ENCODE measurements around the gene LRP11.
"Not testable (repeated sequence)": the region's sequence is repeated elsewhere in the genome, so short reads cannot be mapped to it uniquely, and the experiment has no call there.

Gene LRP11

GRCh38 chr6:149867876-149868640, 3.9 kb upstream of the LRP11 start:
- DNase-seq, result no peak

DNA sequence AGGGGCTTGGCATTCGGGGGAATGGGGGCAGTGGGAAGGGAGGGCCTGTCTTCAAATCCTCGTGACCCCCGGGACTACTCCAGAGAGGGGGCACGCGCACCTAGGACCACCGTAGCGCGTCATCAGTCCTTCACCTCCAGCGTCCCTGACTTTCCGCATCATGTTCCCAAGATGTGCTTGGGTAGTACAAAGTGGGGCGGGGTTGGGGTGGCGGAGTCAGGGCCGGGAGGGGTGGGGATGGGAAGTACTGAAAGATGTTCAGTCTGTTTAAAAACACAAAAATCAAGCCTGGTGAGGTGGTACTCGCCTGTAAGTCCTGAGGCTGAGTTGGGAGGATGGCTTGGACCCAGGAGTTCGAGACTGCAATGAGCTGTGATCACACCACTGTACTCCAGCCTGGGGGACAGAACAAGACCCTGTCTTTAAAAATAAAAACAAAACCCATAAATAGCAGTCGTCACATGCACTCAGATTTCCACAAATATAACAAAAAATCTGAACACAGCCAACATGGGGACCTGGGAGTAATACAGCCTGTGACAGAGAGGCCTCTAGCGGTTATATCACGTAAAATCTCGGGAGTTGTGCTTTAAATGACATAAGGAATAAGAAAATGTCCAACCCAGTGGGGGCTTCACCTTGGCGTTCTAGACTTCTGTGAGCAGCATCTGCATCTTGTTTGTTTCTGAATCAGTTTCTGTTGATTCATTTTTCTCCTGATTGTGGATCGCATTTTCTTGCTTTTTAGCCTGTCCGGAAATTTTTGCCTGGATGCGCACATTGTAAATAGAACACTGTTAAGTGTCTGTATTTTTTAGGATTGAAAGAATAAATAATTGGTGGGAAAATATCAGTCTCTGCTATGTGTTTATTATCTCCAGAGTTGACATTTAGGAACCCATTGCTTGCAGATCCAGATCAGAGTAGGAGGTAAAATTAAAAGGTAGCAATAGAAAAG, 698 bp upstream of the LRP11 start:
- DNase-seq, result peak; percentile 72

DNA sequence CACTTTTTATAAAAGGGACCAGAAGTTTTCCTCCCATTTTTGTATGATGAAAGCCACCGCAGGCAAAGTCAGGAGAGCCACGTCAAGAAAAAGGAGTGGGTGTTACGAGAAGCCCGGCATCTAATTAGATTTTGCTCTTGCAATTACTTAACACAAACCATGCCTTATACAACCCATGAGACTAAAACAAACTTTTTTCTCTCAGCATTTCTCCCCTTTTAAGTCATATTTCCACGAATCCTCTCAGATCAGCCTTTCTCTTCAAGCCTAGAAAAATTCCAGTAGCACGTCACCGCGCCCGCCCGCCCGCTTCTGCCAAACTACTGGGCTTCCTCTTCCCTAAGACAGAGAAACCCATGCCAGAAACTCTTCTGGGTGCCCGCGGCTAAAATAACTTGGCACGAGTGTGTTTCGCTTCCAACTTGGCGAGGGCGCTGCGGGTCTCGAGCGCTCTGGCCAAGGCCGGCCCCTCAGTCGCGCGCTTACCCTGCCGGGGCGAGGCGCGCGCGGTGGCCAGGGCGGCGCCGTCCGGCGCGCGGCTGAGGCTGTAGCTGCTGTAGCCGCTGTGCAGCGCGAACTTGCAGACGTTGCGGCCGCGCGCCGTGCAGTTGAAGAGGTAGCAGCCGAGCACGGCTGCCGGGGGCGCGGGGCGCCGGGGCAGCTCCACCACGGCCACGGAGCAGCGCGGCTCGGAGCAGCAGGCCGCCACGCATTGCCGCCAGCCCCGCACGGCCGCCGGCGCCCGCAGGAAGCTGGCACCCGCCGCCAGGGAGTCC, 1.0 kb downstream of the LRP11 start:
- peak; percentile 84 for DNase-seq

DNA sequence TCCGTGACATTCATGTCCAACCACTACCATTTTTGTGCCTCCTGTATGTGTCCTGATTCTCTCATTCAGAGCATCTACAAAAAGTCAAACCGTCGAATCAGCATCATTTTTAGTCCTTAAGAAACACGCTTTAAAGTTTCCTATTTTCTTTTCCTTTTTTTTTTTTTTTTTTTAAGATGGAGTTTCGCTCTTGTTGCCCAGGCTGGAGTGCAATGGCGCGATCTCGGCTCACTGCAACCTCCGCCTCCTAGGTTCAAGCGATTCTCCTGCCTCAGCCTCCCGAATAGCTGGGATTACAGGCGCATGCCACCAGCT, 1.8 kb downstream of the LRP11 start:
- DNase-seq, result not testable (repeated sequence)

GRCh38 chr6:149861603-149862423, 2.3 kb downstream of the LRP11 start:
- DNase-seq, result no peak

DNA sequence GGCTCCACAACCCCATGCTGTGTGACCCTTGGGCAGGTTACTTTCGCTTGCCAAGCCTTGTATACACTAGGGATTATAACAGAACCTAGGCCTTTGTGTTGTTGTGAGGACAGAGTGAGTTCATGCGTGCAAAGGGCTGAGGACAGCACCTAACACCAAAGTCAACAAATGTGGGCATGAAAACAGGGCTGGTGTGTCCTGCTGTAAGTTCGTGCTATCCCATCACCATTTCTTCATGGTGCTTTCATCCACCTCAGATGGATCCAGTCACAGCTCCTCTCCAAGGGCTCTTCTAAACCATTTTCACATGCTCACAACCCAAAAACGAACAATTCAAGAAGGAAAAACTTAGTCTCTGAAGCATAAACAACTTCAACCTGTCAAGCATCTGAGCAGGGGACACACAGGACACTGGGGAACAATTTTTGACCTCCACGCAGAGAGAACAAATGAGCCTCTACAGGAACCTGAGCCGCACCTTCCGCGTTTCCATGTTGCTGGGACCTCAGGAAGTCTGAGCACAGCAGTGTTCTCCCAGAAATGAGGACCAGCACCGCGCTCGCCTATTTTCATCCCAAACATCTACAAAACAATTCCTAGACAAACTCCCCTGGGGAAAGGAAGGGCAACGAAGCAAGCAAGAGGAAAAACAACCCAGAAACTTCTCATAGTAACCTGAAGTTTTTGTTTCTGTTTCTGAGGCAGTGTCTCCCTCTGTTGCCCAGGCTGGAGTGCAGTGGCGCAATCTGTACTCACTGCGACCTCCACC, 3.1 kb downstream of the LRP11 start:
- DNase-seq, result peak; percentile 17

DNA sequence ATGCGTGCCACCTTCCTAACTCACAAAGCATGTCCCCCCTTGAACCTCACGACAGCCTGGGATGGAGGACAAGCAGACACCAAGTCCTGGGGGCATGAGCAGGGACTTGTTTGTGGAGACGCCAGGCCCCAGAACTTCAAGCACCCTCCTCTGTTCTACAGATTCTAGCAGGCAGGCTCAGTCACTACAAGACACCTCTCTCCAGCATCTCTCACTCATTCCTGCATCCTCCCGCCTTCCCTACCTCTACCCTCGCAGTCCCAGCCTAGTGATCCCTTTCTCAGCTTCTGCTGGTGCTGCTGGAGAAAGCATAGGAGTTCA, 3.7 kb downstream of the LRP11 start:
- no peak for DNase-seq

GRCh38 chr6:149859938-149860337, 4.2 kb downstream of the LRP11 start:
- no peak for DNase-seq

DNA sequence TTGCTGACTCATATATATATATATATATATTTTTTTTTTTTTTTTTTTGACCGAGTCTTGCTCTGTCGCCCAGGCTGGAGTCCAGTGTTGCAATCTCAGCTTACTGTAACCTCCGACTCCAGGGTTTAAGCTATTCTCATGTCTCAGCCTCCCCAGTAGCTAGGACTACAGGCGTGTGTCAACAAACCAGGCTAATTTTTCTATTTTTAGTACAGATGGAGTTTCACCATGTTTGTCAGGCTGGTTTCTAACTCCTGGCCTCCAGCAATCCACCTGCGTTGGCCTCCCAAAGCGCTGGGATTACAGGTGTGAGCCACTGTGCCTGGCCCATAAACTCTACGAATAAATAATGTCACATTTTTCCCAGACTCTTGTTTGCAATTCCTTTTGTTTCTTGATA, 4.8 kb downstream of the LRP11 start:
- DNase-seq, result no peak

DNA sequence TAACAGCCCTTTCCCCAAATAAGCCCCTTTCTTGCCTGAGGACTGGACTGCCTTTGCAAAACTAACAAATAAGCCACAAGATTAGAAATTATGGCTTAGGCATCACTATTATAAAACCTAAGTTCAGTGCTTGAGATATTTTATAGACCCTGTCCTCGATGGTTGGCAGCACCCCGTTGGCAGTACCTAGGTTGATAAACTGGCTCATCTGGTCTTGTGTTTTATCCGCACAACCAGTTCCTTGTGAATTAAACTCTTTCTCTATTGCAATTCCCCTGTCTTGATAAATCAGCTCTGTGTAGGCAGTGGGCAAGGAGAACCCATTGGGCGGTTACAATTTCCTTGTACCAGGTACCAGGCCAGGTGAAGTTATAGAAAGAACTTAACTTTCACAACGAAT, 6.6 kb downstream of the LRP11 start:
- DNase-seq, result no peak

DNA sequence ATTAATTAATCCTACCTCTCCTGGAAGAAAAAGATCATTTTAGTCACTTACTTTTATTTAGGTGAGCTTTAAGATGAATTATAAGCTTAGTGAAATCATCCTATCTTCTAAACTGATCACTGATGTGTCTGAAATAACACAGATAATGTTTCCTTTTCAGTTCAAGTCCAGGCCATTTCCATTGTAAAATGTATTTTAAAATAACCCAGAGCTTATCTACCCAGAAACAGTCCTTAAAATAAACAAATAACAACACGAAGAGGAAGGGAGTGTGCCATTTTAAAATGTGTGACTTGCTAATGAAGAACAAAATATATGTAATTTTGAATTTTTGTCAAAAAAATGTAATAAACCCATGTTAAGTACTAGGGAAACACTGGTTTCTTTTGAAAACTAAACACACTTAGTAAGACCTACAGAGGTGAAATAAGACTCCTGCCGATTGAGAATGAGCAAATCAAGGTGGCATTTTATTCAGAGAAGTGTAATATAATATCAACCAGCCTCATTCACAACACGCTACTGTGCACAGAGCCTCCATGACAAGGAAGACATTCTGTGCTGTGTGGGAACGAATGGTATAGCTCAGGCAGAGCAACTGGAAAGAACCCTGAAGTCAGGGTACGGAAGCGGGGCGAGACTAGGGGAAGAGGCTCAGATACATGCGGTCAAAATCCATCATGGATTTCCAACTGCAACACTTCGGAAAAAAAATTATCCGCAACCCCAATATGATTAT, 7.7 kb downstream of the LRP11 start:
- DNase-seq, result no peak

DNA sequence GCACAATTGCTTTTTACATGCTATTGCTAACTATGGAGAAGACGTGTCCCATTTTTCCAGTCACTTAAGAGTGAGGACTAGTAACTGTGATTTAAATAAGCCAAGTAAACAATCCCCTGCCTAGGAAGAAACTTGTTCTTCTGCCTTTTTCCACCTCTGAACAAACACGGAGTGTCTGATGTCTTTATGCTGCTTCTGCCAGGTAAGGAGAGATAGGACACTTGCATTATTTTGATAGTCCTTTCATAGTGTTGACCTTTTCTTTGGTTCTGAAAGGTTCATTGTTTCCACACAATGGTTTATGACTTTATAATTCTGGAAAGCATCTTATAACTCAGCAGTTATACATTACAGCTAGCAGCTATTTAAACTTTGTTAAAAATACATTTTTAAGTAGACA, 8.4 kb downstream of the LRP11 start:
- DNase-seq, result no peak

DNA sequence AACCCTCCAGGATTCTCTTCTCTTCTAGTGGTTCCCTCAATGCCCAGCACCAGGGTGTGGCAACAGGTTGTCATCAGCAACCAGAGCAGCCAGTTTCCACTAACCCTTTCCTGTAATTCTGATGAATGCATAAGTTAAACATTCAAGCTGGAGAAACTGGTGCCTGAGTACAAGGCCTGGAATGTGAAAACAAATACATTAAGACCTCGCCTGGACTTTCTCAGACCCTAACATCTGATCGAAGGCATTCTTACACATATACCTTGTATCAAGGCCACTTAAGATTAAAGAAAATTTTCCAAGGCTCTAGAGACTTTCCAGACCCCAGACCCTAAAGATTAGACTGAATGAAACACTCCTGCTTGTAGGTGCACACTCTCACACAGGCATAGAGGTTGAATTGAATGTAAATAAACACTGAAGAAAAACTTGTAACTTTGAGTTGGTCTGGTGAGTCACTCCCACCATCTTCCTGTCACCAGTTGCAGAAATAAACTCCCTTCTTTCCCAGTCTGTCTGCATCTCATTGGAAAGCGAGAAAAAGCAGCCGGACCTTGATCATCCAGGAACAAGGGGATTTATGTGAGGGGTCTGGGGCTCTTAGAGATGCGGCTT, 9.0 kb downstream of the LRP11 start:
- DNase-seq, result peak; percentile 6

- DNase-seq, result peak; percentile 3
Measured at GRCh38 chr6:149854532-149854931, 9.6 kb downstream of the LRP11 start.

DNA sequence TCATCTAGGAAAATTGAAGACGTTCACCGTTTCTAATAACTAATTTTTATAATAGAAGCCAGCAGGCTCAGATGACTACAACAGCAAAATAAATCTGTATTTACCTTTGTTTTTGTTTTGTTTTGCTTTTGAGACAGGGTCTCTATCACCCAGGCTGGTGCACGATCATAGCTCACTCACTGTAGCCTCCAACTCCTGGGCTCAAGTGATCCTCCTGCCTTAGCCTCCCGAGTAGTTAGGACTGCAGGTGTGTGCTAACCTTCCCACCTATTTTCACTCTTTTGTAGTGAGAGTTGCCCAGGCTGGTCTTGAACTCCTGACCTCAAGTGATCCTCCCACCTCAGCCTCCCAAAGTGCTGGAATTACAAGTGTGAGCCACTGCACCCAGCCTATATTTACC, 10.1 kb downstream of the LRP11 start:
- DNase-seq, result not testable (repeated sequence)

DNA sequence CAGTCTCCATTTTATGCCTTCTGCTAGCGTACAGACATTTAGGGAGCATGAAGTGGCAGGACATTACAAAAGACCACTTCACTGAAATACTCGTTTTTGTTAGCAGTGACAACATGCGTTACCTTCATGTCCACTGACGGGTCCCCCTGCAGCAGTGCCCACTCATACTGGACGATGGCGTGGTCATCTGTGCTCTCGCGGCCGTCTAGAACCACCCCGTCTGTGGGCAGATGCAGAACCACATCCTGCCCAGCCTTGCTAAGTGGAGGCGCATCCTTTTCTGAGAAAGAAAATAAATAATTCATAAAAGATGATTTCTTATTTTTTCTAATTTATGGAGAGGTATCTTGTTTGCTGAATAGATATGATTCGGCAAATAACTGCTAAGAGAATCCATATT, 11.3 kb downstream of the LRP11 start:
- no peak for DNase-seq

DNA sequence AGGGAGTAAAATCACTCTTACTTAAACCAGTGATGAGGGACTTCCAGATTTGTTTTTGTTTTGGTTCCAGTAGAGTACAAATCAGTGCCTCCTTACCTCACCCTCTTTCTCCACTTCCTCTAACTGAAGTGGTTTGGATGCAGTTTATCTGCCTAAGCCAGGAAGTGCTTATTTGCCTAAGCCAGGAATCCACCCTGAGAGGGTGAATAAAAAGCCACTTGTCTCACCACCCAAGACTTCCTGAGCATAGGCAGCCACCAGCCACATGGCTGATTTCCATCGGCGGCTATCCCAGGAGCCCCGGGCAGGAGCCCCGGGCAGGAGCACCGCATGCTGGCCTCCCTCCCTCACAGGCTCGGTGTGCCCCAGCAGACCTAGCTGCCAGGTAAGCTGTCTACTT, 12.0 kb downstream of the LRP11 start:
- peak; percentile 89 for DNase-seq

DNA sequence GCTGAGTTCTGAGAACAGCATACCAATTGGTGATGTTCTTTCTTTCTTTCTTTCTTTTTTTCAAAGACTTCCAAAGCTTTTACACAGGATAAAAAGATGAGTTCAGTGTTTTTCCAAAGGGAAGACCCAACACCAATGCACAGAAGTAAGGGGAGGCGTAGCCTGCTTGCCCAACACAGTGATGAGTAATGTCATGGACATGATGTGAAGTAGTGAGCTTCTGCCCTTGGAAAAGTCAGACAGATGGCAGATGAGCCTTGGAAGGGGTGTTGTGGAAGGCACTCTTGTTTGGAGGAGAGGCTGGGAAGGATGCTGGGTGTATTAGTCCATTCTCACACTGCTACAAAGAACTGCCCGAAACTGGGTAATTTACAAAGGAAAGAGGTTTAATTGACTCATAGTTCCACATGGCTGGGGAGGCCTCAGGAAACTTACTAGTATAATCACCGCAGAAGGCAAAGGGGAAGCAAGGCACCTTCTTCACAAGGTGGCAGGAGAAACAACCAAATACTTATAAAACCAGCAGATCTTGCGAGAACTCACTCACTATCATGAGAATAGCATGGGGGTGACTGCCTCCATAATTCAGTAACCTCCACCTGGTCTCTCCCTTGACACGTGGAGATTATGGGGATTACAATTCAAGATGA, 12.6 kb downstream of the LRP11 start:
- DNase-seq, result peak; percentile 25

DNA sequence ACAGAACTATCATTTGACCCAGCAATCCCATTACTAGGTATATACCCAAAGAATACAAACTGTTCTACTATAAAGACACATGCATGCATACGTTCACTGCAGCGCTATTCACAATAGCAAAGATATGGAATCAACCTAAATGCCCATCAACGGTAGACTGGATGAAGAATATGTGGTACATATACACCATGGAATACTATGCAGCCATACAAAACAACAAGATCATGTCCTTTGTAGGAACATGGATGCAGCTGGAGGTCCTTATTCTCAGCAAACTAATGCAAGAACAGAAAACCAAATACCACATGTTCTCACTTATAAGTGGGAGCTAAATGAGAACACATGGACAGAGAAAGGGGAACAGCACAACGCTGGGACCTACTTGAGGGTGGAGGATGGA, 15.8 kb downstream of the LRP11 start:
- not testable (repeated sequence) for DNase-seq

DNA sequence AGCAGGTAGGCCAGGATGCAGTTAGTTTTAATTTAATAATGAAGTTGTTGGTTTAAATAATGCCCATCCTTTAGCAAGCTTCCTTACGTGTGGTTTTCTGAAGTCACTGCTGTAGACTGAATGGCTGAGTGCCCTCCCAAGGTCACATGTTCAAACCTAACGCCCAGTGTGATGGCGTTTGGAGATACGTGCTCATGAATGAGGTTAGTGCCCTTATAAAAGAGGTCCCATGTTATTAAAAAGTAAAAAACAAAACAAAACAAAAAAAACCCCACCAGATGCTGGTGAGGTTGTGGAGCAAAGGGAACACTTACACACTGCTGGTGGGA, 16.3 kb downstream of the LRP11 start:
- no peak for DNase-seq

Data from suppressor macrophage treated with lipopolysaccharide for 4 hours (primary cell).